NCI-H446 (cell line): Measurements from ENCODE around the gene C5orf52.
A peak's percentile ranks its signal among the peaks of the same experiment; 100 is the strongest.
"Not testable (repeated sequence)": the region's sequence is repeated elsewhere in the genome, so short reads cannot be mapped to it uniquely, and the experiment has no call there.

Experiments used
- DNase-seq, 2 experiments: peaks; one replicate each; lab custom pipeline; 2025; lab: John Stamatoyannopoulos, UW

Gene C5orf52

DNA sequence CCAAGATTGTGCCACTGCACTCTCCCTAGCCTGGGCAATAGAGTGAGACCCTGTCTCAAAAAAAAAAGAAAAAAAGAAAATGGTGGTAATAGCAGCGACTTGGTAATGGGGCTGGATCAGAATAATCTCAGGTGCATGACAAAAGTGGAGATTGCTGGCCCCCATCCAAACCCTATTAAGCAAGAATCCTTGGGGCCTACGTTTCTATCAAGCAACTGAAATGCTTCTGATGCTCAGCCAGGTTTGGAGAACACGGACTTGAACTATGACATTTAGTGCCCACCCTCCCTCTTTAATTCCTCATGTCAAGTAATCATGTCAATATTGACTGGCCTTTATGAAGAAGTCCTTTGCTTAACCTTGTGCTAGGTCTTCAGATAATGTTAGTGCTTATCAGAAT is 6.6 kb downstream of the C5orf52 start:
- DNase-seq = no peak

DNA sequence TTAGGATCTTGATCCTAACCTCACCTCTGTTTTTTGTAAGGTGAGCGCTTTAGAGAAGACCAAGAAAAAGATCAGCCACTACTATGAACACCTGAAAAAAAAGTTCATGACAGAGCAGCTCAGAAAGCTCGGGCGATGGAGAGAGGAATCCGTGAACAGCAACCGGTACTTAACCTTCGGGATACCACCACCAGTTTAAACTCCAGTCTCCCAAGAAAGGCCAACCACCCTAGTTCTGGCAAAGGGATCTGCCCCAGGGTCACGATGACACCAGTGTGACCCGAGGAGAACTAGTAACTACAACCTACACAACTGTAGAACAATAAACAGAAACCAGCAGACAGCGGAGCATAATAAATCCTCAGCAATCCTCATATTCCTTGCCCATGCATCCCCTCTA is 8.5 kb downstream of the C5orf52 start:
- no peak for DNase-seq

DNA sequence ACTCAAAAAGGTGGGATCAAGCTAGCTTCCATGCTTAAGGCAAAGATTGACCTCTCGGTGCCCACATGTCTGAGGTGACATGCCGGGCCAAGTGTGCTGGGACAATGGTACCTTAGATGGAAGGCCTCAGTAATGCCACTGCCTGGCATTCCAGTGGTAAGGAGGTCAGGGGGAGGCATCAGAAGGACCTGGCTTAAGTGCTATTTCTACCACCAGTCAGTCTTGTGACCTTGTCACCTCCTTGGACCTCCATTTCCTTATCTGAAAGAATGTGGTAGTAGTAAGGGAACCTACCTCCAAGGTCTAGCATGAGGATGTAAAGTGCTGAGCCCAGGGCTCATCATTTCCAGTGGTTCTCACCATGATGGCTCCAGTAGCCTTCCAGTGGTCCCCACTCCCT is 8.9 kb downstream of the C5orf52 start:
- no peak for DNase-seq

DNA sequence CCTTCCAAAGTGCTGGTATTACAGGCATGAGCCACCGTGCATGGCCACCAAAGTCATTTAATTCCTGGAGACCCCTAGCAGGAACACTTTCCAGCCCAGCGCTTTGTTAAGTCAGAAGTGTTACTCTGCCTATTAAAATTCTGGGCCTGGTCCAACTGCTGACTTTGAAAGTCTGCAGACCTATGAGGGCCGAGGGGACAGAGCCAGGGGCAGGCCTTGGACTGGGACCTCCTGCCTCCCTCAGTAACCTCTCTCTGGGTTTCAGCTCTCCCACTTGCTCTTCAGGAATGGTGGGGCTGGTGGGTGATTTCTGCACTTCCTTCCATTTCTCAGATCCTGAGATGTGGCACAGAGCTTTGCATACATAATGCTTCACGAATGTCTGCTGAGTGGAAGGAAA is 9.7 kb downstream of the C5orf52 start:
- no peak for DNase-seq

DNA sequence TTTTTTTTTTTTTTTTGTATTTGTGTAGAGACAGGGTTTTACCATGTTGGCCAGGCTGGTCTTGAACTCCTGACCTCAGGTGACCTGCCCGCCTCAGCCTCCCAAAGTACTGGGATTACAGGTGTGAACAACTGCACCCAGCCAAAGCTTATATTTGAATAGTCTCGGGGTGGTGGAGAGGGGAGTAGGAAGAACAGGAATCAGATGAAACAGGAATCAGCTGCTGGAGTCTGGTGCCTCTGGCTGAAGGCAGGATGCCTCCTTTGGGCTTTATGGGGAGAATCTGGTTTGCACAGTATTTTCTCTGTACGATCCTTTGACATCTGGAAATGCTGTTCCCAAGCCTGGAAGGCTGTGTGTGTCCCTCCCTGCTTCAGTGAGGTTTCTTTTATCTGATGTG is 10.9 kb downstream of the C5orf52 start:
- DNase-seq = no peak

DNA sequence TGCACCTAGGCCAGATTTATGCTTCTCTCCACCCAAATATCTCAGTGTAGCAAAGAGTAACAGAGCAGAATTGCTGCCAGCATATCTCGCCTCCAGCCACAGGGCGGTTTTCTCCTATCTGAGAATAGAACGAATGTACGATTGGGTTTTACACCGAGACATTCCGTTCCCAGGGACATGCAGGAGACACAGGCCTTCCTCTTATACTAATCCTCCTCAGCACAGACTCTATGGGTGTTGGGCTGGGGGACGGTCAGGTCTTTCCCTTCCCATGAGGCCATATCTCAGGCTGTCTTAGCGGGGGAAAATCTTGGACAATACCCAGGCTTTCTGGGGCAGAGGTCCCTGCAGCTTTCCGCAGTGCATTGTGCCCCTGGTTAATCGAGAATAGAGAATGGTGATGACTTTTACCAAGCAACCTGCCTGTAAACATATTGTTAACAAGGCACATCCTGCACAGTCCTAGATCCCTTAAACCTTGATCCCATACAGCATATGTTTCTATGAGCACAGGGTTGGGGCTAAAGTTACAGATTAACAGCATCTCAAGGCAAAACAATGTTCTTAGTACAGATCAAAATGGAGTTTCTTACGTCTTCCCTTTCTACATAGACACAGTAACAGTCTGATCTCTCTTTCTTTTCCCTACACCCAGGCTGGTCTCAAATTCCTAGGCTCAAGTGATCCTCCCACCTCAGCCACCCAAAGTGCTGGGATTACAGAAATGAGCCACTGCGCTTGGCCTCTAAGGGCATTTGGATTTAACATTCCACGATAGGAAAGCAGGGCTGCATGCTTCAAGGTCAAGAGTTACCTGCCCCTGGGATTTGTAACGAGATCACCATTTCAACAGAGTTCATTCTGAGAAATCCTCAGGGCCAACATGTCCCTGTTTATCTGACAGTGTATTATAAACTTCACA is 15.2 kb downstream of the C5orf52 start:
- not testable (repeated sequence) for DNase-seq

DNA sequence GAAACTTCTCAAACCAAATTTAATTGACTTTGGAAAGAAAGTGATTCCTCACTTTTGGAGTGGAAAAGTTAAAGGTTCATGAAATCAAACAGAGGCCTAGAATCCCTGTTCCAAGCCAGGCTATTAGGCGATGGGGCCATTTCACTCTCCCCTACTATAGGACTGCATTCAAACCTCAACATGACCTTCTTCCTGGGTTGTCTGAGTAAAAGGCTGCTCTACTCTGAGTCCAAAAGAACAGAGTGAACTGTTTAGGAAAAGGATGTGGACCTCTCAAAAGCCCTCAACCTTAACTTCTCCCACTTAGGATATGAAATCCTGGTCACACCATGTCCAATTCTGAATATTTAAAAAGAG is 15.8 kb downstream of the C5orf52 start:
- no peak for DNase-seq

DNA sequence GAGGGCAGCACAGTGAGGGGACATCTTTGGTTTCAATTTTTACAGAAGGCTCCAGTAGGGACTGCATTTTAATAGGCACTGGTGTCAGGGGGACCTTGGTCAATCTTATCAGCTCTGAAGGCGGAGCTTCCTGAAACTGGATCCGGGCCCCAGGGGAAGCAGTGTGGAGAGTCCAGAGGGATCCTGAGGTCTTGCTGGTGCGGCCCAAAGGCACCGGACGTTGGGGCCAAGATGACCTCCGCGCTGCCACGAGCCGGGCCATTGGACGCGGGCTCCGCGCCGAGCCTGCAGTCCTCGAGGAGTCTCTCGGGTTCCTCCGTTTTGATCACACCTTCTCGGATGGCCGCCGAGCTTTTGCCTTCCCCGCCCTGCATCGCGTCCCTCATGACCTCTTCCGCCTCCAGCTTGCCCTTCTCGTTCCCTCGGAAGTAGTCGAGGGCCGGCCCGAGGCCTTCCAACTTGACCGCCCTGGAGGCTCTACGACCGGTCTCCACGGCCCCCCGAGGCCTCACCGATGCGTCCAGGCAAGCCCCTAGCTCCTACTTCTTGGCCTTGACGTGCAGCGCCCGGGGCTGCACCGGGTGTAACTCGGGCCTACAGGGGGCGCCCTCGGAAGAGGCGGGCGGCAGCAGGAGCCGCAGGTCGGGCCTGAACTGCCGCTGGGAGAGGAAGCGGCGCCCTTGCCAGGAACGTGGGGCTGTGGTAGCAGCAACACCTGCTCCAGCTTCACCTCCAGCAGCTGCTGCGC is 18.8 kb downstream of the C5orf52 start:
- DNase-seq = no peak

DNA sequence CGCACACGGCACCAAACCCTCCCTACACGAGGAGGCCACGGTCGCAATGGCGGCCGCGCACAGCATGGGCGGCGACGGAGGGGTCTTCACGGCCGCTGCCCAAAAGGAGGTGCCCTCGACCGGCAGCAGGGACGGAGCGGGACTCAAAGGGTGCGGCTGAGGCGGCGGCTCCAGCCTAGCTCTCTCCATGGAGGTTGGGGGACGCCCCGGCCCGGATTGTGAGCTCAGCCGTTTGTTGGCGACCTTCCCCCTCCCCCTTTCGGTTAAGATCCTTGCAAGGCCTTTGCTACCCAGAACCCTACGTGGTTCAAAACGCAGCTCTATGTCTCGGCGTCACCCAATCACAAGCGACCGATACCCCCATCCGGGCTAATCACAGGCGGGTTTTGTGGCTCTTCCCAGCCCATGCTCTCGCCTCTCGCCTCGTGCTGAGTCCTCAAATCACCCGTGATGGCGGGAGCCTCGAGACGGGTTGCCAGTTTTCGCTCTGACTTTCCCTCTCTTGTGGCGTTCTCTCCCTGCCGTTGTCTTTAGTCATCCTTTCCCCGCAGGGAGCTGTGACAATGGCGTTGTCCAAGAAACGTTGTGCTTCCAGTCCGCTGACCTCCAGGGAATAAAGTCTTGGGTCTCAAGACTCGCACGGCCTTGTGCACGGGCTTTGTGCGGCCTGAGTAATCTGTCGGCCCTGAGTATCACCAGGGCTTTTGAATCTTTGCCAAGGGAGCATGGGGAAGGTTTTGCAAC is 19.5 kb downstream of the C5orf52 start:
- no peak for DNase-seq

DNA sequence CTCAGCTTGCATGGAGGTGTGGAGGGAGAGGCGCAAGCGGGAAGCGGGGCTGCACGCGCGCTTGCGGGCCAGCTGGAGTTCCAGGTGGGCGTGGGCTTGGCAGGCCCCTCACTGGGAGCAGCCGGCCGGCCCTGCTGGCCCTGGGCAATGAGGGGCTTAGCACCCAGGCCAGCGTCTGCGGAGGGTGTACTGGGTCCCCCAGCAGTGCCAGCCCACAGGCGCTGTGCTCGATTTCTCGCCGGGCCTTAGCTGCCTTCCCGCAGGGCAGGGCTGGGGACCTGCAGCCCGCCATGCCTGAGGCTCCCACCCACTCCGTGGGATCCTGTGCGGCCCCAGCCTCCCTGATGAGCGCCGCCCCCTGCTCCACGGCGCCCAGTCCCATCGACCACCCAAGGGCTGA is 22.5 kb downstream of the C5orf52 start:
- not testable (repeated sequence) for DNase-seq

DNA sequence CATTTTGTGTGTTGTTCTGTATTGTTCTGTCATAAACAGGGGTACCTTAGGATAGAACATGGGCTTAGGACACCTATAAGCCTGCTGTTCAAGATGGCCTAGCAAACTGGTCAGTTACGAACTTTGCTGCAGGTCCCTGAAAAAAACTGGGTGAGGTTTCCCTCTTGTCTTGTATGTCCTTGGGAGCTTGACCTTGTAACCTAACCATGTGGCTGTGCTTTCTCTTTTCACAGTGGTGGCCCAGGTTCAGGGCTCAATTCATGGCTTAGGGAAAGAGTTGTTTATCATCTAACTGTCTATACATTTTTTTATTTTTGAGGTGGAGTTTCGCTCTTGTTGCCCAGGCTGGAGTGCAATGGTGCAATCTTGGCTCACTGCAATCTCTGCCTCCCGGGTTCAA is 24.8 kb downstream of the C5orf52 start:
- DNase-seq = not testable (repeated sequence)

DNA sequence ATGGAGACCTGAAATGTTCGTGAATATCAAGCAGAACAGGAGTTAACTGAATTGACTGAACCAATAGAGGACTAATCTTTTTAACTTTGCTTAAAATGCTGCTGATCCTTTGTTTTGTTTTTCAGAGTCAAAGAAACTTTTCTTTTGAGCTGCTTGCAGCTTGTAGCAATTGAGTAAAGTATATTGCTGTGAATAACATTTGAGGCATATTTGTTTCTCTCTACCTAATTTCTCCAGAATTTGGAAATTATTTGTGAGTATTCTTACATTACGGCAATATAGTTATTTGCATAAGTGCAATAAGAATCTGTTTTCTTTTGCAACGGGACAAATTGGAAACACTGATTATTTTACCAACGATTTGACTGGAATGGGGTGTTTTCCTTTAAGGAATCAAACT is 27.3 kb downstream of the C5orf52 start:
- not testable (repeated sequence) for DNase-seq

DNA sequence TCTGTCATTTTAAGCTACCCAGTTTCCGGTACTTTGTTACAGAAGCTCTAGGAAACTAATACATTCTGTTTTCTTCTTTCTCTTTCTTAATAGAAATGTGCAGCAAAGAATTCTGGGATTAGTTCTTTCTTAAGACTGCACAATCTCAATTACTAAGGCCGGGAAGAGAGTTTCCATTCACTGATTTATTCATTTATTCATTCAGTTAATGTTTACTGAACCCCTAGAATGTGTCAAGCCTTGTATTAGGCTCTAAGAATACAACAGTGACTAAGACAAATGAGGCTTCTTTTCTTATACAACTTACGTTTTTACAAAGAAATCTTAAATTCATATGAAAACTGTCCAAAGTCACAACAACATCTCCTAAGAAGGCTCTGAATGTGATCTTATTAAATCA is 32.4 kb downstream of the C5orf52 start:
- DNase-seq = no peak

DNA sequence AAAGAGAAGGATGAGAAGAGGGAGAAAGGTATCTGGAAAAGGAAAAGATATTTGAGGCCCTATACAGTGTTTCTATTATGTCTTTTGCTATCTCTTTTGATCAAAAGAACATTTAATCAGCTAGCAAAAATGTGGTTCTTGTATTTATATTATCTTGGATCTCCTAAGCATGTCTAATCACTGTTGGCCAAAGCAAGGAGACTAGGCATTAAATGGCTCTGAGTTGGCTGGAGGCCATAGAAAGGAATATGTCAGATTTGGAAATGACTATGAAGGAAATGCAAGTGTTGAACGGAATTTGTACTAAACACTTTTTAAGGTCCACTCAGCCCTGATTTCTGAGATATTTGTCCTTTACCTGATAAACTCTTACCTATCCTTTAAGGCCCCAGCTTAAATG is 37.5 kb downstream of the C5orf52 start:
- DNase-seq = no peak

DNA sequence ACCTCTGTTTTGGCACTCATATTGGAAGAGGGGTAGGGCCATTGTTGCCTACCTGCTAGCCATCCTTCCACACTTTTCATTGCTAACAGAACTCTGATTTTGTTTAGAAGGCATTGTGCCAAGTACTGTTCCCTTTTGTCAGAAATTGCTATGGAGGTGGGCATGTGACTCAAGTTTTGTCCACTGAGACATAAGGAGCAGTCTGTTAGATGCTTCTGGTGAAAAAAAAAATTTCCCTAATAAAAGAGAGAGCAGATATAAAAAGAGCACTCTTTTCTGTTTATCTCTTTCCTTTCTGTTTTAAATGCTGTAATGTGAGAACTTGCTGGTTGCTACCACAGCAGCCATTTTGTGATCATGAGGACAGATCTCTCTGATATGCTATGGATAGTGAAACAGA is 38.0 kb downstream of the C5orf52 start:
- DNase-seq = no peak

DNA sequence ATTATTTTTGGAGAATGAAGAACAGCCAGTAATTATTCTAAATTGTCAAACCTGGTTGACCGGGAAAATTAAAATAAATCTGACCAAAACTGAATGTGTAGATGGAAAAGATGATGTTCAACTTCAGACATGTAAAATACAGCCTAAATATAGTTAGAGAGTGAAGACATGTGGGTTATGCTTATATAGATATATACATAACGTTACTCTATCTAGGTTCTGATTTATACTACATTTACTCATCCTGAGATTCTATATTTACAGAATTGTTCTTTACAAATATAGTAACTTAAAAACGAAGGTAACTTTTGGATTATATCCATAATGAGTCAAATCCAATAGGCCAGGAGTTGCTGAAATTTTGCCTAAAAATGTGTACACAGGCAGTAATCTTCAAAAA is 39.1 kb downstream of the C5orf52 start:
- DNase-seq = no peak

DNA sequence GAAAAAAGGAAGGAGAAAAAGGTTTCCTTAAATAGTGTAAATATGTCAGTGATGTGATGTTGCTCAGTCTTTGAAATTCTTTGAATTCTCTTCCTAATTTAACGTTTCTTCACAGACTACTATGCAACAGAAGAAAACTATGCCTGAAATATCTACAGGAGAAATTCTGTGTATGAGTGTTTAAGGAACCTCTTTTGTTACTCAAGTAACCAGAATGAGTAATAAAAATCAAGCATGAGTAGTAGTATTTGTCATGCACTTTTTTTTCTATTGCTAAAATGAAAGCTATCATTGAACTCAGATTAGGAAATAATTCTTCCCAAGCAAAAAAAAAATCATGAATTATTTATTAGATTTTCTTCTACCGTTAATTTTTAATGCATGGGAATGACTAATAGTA is 39.5 kb downstream of the C5orf52 start:
- no peak for DNase-seq

DNA sequence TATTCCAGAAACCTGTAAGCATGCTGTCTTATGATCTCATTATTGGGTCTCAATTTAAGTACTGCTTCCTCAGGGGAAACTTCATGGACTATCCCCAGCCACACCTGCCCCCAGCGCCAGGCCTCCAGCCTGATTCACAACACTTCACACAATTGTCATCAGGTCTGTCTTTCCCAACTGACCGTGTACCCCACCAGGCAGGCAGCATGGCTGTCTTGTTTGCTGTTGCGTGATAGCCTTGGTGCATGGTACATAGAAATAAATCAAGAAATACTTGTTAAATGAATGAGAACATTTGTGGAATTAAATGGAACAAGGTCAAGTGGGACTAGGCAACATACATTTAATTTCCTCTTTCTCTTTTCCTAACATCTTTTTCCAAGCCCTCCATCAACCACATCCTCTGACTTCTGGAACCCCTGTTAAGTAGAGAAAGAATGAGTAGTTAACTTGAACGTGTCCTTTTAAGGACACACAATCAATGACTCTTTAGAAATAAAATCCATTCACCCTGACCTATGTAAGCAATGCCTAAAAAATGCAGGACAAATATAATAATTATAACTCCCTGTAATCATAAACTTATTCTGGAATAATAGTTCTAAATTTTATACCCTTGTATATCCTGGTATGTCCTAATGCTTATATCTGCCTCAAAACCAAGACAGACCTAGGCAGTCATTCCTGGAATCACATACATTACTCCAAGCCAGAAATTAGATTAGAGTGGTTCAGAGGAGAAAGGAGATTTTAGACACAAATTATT is 42.7 kb downstream of the C5orf52 start:
- no peak for DNase-seq

DNA sequence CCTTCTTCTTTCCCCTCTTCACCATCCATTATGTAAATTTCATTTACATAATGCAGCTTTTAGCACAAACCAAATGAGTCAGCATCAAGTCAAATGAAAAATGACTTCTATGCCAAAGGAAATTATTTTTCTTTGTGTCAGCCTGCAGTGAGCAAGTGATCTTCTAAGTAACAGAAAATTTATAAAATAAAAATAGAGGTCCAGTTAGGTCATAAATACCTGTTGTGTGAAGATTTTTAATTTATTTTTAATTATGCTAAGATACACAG is 43.2 kb downstream of the C5orf52 start:
- DNase-seq = no peak

DNA sequence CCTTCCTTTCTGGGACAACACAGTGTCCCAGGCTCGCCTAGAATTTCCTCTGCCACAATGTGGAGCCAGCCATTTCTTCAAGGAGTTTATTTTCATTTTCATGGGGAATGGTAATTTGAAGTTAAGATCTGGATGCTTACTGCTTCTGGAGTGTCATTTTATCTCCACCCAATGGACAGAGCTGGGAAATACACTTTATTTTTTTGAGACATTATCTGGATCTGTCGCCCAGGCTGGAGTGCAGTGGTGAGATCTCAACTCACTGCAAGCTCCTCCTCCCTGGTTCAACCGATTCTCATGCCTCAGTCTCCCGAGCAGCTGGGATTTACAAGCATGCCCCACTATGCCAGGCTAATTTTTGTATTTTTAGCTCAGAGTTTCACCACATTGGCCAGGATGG is 47.2 kb downstream of the C5orf52 start:
- peak in 1 of 2 experiments; percentile 58 for DNase-seq

DNA sequence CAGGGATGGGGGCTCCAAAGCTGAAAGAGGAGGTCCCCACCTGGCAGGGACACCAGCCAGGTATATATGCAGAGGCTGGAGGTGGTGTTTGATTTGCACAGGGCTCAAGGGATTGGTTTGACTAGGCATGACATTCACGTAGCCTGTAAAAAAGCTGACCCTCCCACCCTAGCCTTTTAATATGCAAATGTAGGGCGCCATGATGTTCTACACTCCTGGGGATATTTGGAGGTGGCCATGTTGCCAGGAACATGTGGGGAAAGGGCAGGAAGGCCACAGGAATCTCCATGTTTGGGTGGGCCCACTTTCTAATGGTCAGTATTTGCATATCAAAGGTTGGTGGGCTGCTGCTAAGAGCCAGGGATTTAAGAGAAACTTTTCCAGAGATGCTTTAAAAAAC is 47.9 kb downstream of the C5orf52 start:
- DNase-seq = no peak

DNA sequence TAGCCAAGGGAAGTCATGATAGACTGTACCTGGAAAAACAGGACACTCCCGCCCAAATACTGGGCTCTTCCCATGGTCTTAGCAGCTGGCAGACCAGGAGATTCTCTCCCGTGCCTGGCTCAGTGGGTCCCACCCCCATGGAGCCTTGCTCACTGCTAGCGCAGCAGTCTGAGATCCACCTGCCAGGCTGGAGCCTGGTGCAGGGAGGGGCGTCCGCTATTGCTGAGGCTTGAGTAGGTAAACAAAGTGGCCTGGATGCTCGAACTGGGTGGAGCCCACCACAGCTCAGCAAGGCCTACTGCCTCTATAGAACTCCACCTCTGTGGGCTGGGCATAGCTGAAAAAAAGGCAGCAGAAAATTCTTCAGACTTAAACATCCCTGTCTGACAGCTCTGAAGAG is 49.8 kb downstream of the C5orf52 start:
- DNase-seq = no peak
